Psoas muscle (tissue), 8 donors: ENCODE data around the gene DDX3X. TPM values are rescaled to one million over a fixed set of nuclear protein-coding genes. Genes with fewer than 3 reads are reported as not detected.
"Not testable (repeated sequence)": the region's sequence is repeated elsewhere in the genome, so short reads cannot be mapped to it uniquely, and the experiment has no call there.

Source experiments
- ATAC-seq, 4 donors: fragments of 200-7000 bp; cut with Tn5 transposase; one replicate each; pipeline ENCODE4 v1.9.1; 2020; ENCODE audit warnings: moderate library complexity in 3 of 4, mild to moderate bottlenecking in 2 of 4
- DNase-seq, 2 donors: peaks; one replicate each; pipeline ENCODE4 v3.0.0-alpha.2; 2020
- H3K27ac ChIP-seq: fragments of 200-600 bp; one replicate; pipeline ENCODE4 v1.8.0; 2022
- H3K27me3 ChIP-seq, 3 donors: fragments of 200-600 bp in 1 of 3; one replicate each; pipeline versions ENCODE4 v1.6.1 to v1.8.0; 2013 to 2022; ENCODE audit warnings: low read length in 2 of 3, mild to moderate bottlenecking in 2 of 3, moderate library complexity in 1 of 3; ENCODE audit not compliant: insufficient read depth in 3 of 3
- H3K36me3 ChIP-seq, 2 donors: fragments of 200-600 bp in 1 of 2; one replicate each; pipeline versions ENCODE4 v1.6.1 to v1.8.0; 2013 to 2022; ENCODE audit warnings: low read depth in 1 of 2, mild to moderate bottlenecking in 1 of 2, moderate library complexity in 1 of 2; ENCODE audit not compliant: insufficient read depth in 1 of 2
- H3K4me1 ChIP-seq: fragments of 200-600 bp; one replicate; pipeline ENCODE4 v1.8.0; 2022
- H3K4me3 ChIP-seq: fragments of 200-600 bp; one replicate; pipeline ENCODE4 v1.8.0; 2022; ENCODE audit warnings: mild to moderate bottlenecking
- H3K9me3 ChIP-seq: fragments of 200-600 bp; one replicate; pipeline ENCODE4 v1.8.0; 2022
- WGBS, 3 donors: extraction: QIAGEN DNeasy Blood & Tissue Kit; methylation state at CpG; one replicate each; pipeline versions ENCODE4 v1.1.6 to v1.1.7; 2013; 5-methylcytosine and 5-hydroxymethylcytosine counted together
- intact Hi-C, 2 donors: fragments of 100-400 bp; cut with DNase I; formaldehyde crosslinking; loops; one replicate each; pipeline versions ENCODE4 v1.11.0 to v1.14.2; 2022
- polyA plus RNA-seq, 3 donors: library from polyadenylated mRNA; stranded (reverse); fragments of 200-250 nt; gene quantifications; one replicate each; pipeline ENCODE4 v1.2.3, GENCODE V29; 2013
- total RNA-seq, 4 donors: library from RNA; stranded (reverse); fragmentation: NEBNext Ultra II Directional in 2 of 4; extraction: Animal tissue kit (Norgen Biotek cat#: 25700) in 2 of 4; gene quantifications; one replicate each; pipeline versions ENCODE4 v1.2.1 to v1.2.4, GENCODE V29; 2021 to 2023
- TF ChIP-seq, protein P1 (sequence below): fragments of 200-600 bp; IDR thresholded peaks from one replicate; pipeline ENCODE4 v1.8.0; 2022; ENCODE audit warnings: antibody characterized with exemption
- donor health status: healthy with polysubstance abuse.
- donor health status: DM: no; HTN: no; CAD: no; lungs with moderate emphysema.
- donor health status: Bipolar disorder and iron deficiency.
- donor health status: healthy.
- donor health status: DM: yes; HTN: yes; CAD: no.
- donor health status: DM: no; HTN: no; CAD: no.
- donor health status: DM: no; HTN: no; CAD: no.
- donor health status: DM: yes; HTN: yes; CAD: no.

The DDX3X gene
- total and polyA plus RNA-seq, 7 donors, result 83.1 to 408 (median 256) TPM

DNA sequence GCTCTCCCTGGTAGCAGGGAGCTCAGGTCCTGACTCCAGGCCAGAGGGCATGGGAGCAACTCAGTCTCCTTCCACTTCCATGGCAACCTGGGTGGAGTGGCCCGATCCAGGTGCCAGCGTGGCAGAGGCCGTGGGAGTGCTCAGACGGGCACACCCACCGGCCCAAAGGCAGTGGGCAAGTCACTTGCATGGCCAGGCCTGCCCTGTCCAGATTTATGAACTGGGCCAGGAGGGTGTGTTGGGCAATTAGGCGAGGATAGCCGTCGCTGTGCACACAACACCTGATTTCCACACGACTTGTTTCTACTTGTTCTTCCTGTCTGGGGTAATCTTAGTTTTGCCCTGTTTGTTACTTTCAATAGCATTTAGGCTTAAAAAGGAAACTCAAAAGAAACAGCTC is 57.6 kb downstream of the DDX3X start:
- no peak overlapping the region for H3K27ac ChIP-seq
- ATAC-seq (no peak), DNase-seq (no peak)
- intact Hi-C loops, result no loop called here
- 84 to 87% (median 86%) methylated on average over 9 of the region's 9 CpGs for WGBS, 3 donors
- H3K4me1 ChIP-seq, result no peaks in the 10 kb centered on the region
- peaks cover 0 to 11% (median 0%) of the 10 kb centered on the region in 3 donors for H3K27me3 ChIP-seq
- TF ChIP-seq, protein P1, sequence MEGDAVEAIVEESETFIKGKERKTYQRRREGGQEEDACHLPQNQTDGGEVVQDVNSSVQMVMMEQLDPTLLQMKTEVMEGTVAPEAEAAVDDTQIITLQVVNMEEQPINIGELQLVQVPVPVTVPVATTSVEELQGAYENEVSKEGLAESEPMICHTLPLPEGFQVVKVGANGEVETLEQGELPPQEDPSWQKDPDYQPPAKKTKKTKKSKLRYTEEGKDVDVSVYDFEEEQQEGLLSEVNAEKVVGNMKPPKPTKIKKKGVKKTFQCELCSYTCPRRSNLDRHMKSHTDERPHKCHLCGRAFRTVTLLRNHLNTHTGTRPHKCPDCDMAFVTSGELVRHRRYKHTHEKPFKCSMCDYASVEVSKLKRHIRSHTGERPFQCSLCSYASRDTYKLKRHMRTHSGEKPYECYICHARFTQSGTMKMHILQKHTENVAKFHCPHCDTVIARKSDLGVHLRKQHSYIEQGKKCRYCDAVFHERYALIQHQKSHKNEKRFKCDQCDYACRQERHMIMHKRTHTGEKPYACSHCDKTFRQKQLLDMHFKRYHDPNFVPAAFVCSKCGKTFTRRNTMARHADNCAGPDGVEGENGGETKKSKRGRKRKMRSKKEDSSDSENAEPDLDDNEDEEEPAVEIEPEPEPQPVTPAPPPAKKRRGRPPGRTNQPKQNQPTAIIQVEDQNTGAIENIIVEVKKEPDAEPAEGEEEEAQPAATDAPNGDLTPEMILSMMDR, result no peak
- no peak overlapping the region for H3K4me3 ChIP-seq
- peaks cover 3% of the 10 kb centered on the region for H3K9me3 ChIP-seq
- no peaks in the 10 kb centered on the region for H3K36me3 ChIP-seq

DNA sequence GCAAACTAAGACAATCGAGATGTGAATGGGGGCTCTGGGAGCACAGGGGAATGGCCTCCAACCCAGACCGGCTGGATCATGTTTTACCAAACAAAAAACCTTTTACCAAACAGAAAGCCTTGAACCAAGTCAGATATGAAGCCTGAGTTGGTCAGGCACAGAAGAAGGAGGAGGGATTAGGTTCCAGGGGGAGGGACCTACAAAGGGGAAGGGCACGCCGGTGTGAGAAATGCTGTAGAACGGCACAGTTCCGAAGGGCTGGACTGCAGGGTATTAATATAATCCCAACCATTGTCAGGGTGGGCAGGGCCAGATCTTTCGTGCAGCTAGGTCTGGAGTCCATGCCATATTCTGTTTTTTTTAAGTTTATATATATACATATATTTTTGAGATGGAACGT is 60.3 kb downstream of the DDX3X start:
- Histone ChIP-seq H3K36me3 (no peaks in the 10 kb centered on the region), H3K9me3 (peaks cover 15% of the 10 kb centered on the region), H3K4me3 (no peak overlapping the region), H3K27me3 (peaks cover 0 to 7% (median 0%) of the 10 kb centered on the region in 3 donors), H3K27ac (no peak overlapping the region), H3K4me1 (no peaks in the 10 kb centered on the region)
- no peak for ATAC-seq
- intact Hi-C loops, result no loop called here
- WGBS, 3 donors, result 61 to 72% (median 68%) methylated on average over 8 of the region's 8 CpGs
- TF ChIP-seq, protein P1, result no peak
- no peak for DNase-seq

DNA sequence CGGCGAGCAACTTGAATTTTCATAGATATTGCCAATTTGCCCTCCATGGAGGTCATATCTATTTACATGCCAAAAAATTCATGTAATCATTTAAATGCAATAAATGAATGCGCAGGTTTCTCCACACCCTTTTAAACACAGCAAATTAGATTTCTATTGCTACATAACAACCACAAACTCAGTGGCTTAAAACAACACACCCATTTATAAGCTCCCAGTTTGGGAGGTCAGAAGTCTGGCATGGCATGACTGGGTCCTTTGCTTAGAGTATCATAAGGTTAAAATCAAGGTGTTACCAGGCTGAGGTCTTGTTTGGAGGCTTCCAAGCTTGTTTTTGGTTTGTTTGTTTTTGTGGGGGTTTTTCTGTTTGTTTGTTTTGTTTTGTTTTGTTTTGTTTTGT is 63.3 kb downstream of the DDX3X start:
- Histone ChIP-seq H3K36me3 (no peaks in the 10 kb centered on the region), H3K9me3 (peaks cover 15% of the 10 kb centered on the region), H3K27ac (no peak overlapping the region), H3K4me3 (no peak overlapping the region), H3K27me3 (peaks cover 0 to 4% (median 0%) of the 10 kb centered on the region in 3 donors), H3K4me1 (no peaks in the 10 kb centered on the region)
- no peak for ATAC-seq
- 92 to 95% (median 93%) methylated on average over 3 of the region's 3 CpGs for WGBS, 3 donors
- TF ChIP-seq, protein P1, result no peak
- DNase-seq, result no peak
- intact Hi-C loops, result no loop called here

DNA sequence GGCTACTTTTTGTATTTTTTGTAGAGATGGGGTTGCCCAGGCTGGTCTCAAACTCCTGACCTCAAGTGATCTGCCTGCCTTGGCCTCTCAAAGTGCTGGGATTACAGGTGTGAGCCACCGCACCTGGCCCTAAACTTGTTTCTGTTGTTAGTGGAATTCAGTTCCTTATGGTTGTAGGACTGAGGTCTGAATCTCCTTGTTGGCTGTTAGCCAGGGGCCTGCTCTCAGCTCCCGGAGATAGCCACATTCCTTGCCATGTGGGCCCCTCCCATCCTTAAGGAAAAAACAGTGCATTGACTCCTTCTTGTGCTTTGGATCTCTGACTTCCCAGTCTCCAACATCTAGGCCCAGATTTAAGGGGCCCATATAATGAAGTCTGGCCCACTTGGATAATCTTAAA is 63.8 kb downstream of the DDX3X start:
- WGBS, 3 donors, result 69 to 79% (median 72%) methylated on average over 2 of the region's 2 CpGs
- DNase-seq, result no peak
- no peak for ATAC-seq
- H3K4me3 ChIP-seq, result no peak overlapping the region
- H3K36me3 ChIP-seq, result no peaks in the 10 kb centered on the region
- H3K9me3 ChIP-seq, result peaks cover 18% of the 10 kb centered on the region
- H3K27me3 ChIP-seq, result peaks cover 0 to 4% (median 0%) of the 10 kb centered on the region in 3 donors
- TF ChIP-seq, protein P1, result no peak
- H3K27ac ChIP-seq, result no peak overlapping the region
- no peaks in the 10 kb centered on the region for H3K4me1 ChIP-seq
- intact Hi-C loops, result no loop called here

DNA sequence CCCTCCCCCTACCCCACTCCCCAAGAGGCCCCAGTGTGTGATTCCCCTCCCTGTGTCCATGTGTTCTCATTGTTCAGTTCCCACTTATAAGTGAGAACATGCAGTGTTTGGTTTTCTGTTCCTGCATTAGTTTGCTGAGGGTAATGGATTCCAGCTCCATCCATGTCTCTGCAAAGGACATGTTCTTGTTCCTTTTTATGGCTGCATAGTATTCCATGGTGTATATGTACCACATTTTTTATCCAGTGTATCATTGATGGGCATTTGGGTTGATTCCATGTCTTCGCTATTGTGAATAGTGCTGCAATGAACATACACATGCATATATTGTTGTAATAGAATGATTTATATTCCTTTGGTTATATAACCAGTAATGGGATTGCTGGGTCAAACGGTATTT is 68.6 kb downstream of the DDX3X start:
- intact Hi-C loops, H3K4me3 ChIP-seq, DNase-seq, H3K9me3 ChIP-seq, ATAC-seq, H3K27ac ChIP-seq, H3K27me3 ChIP-seq, H3K4me1 ChIP-seq, H3K36me3 ChIP-seq: not testable (repeated sequence)
- 91 to 95% (median 94%) methylated on average over 2 of the region's 2 CpGs for WGBS, 3 donors
